Karpas-422 (cell line): ENCODE measurements around the gene CSNK2B. TPM values are rescaled to one million over a fixed set of nuclear protein-coding genes. Genes with fewer than 3 reads are reported as not detected.

ENCODE experiments used
- DNase-seq: peaks from one replicate; pipeline ENCODE4 v3.0.0-alpha.2; 2015
- H2AFZ ChIP-seq: fragments of 200-600 bp; sonication (generic); 2 replicates; pipeline ENCODE4 v1.6.1; 2014; ENCODE audit warnings: antibody characterized with exemption, low read length, mixed read lengths
- H3K27ac ChIP-seq: fragments of 200-600 bp; sonication (generic); 2 replicates; pipeline ENCODE4 v1.5.1; 2014; ENCODE audit warnings: mild to moderate bottlenecking, low read length, moderate library complexity
- H3K27me3 ChIP-seq: fragments of 200-600 bp; sonication (generic); 2 replicates; pipeline ENCODE4 v1.6.1; 2014; ENCODE audit warnings: low read length, mixed read lengths
- H3K36me3 ChIP-seq: fragments of 200-600 bp; sonication (generic); 2 replicates; pipeline ENCODE4 v1.6.1; 2014; ENCODE audit warnings: low read length, mixed read lengths; ENCODE audit not compliant: insufficient read depth
- H3K4me1 ChIP-seq: fragments of 200-600 bp; sonication (generic); 2 replicates; pipeline ENCODE4 v1.6.1; 2014; ENCODE audit warnings: mild to moderate bottlenecking, low read length, mixed read lengths
- H3K4me2 ChIP-seq: fragments of 200-600 bp; sonication (generic); 2 replicates; pipeline ENCODE4 v1.6.1; 2014; ENCODE audit warnings: low read length, low read depth, mild to moderate bottlenecking; ENCODE audit not compliant: poor library complexity, severe bottlenecking
- H3K4me3 ChIP-seq: fragments of 200-600 bp; sonication (generic); 2 replicates; pipeline ENCODE4 v1.5.1; 2014; ENCODE audit warnings: mild to moderate bottlenecking, antibody characterized with exemption, low read length, mixed read lengths
- H3K79me2 ChIP-seq: fragments of 200-600 bp; sonication (generic); 2 replicates; pipeline ENCODE4 v1.6.1; 2014; ENCODE audit warnings: mild to moderate bottlenecking, low read length, mixed read lengths
- H3K9ac ChIP-seq: fragments of 200-600 bp; sonication (generic); 2 replicates; pipeline ENCODE4 v1.6.0; 2014; ENCODE audit warnings: low read length
- H3K9me2 ChIP-seq: fragments of 200-600 bp; sonication (generic), shearing (Covaris generic); replicated peaks from 2 replicates; pipeline ENCODE4 v1.6.0; 2014; ENCODE audit warnings: mild to moderate bottlenecking, low read length, moderate library complexity; ENCODE audit not compliant: insufficient read depth
- H3K9me3 ChIP-seq: fragments of 300-700, 200-600 bp; sonication (generic); 2 replicates; pipeline ENCODE4 v1.6.1; 2014; ENCODE audit warnings: low read length, mixed read lengths
- H4K20me1 ChIP-seq: fragments of 200-600 bp; sonication (generic); 2 replicates; pipeline ENCODE4 v1.6.1; 2014; ENCODE audit warnings: mild to moderate bottlenecking, antibody characterized with exemption, low read length, low read depth; ENCODE audit not compliant: insufficient read depth
- total RNA-seq: library from RNA; depleted of rRNA; stranded (reverse); fragments of >200 nt; shearing (Covaris generic); gene quantifications from 2 replicates; pipeline ENCODE4 v1.2.3, GENCODE V29; 2014; ENCODE audit warnings: low replicate concordance

CSNK2B gene
- total RNA-seq, 1 experiment from 2014 or later: 212 TPM

GRCh38 chr6:31642798-31643570 lies 22.9 kb upstream of the CSNK2B start:
- Histone ChIP-seq H3K27ac (no peak overlapping the region), H3K4me1 (peaks cover 5% of the 10 kb centered on the region), H3K9me2 (no peaks in the 10 kb centered on the region), H3K9ac (no peak overlapping the region), H2AFZ (no peak overlapping the region), H3K79me2 (no peaks in the 10 kb centered on the region), H3K4me2 (no peak overlapping the region), H3K9me3 (no peaks in the 10 kb centered on the region), H3K4me3 (no peak overlapping the region), H3K27me3 (no peaks in the 10 kb centered on the region), H3K36me3 (peaks cover 20% of the 10 kb centered on the region; the same call in 1 of the 2 replicates), H4K20me1 (peaks cover 3% of the 10 kb centered on the region; the same call in 1 of the 2 replicates)
- DNase-seq: no peak

- no peak overlapping the region for H3K4me2 ChIP-seq
- no peak overlapping the region for H3K4me3 ChIP-seq
Measured at GRCh38 chr6:31643818-31644454, 21.9 kb upstream of the CSNK2B start.

GRCh38 chr6:31645325-31645724 lies 20.6 kb upstream of the CSNK2B start:
- no peaks in the 10 kb centered on the region for H3K9me2 ChIP-seq
- no peaks in the 10 kb centered on the region for H3K9me3 ChIP-seq
- H3K4me1 ChIP-seq: no peaks in the 10 kb centered on the region
- DNase-seq: no peak
- no peak overlapping the region for H2AFZ ChIP-seq
- H3K9ac ChIP-seq: no peak overlapping the region
- H3K27me3 ChIP-seq: no peaks in the 10 kb centered on the region
- H4K20me1 ChIP-seq: no peaks in the 10 kb centered on the region
- no peak overlapping the region for H3K27ac ChIP-seq
- H3K4me3 ChIP-seq: no peak overlapping the region
- H3K79me2 ChIP-seq: peaks cover 12% of the 10 kb centered on the region
- peaks cover 21% of the 10 kb centered on the region; the same call in 1 of the 2 replicates for H3K36me3 ChIP-seq
- H3K4me2 ChIP-seq: no peak overlapping the region

More at GRCh38 chr6:31643818-31644454, 21.9 kb upstream of the CSNK2B start:
- peaks cover under 1% of the 10 kb centered on the region for H3K79me2 ChIP-seq
- no peak overlapping the region for H3K9ac ChIP-seq
- no peaks in the 10 kb centered on the region for H3K4me1 ChIP-seq
- H3K27me3 ChIP-seq: no peaks in the 10 kb centered on the region
- H3K9me2 ChIP-seq: no peaks in the 10 kb centered on the region
- peaks cover 21% of the 10 kb centered on the region; the same call in 1 of the 2 replicates for H3K36me3 ChIP-seq
- H2AFZ ChIP-seq: no peak overlapping the region
- H3K9me3 ChIP-seq: no peaks in the 10 kb centered on the region
- DNase-seq: no peak
- no peaks in the 10 kb centered on the region for H4K20me1 ChIP-seq
- no peak overlapping the region for H3K27ac ChIP-seq

- no peaks in the 10 kb centered on the region for H3K9me3 ChIP-seq
- peaks cover 13% of the 10 kb centered on the region; the same call in 1 of the 2 replicates for H3K36me3 ChIP-seq
- H3K4me1 ChIP-seq: peaks cover 18% of the 10 kb centered on the region
- H3K9me2 ChIP-seq: no peaks in the 10 kb centered on the region
- DNase-seq: peak; percentile 81
- peak overlapping the region; percentile 84 for H3K4me3 ChIP-seq
- H2AFZ ChIP-seq: peak overlapping the region; percentile 25; the same call in 1 of the 2 replicates
- peak overlapping the region; percentile 89 for H3K9ac ChIP-seq
- H3K4me2 ChIP-seq: peak overlapping the region; percentile 99
- H3K27me3 ChIP-seq: no peaks in the 10 kb centered on the region
- peak overlapping the region; percentile 89 for H3K27ac ChIP-seq
- no peaks in the 10 kb centered on the region for H4K20me1 ChIP-seq
- peaks cover 43% of the 10 kb centered on the region for H3K79me2 ChIP-seq
Measured at GRCh38 chr6:31651602-31652191, 14.2 kb upstream of the CSNK2B start.

GRCh38 chr6:31652925-31653724 lies 12.8 kb upstream of the CSNK2B start:
- peaks cover 11% of the 10 kb centered on the region; the same call in 1 of the 2 replicates for H3K36me3 ChIP-seq
- H3K79me2 ChIP-seq: peaks cover 54% of the 10 kb centered on the region
- peaks cover 22% of the 10 kb centered on the region for H3K4me1 ChIP-seq
- DNase-seq: peak; percentile 97
- H3K9me2 ChIP-seq: no peaks in the 10 kb centered on the region
- H4K20me1 ChIP-seq: no peaks in the 10 kb centered on the region
- H3K27ac ChIP-seq: peak overlapping the region; percentile 89
- H3K4me3 ChIP-seq: peak overlapping the region; percentile 84
- no peaks in the 10 kb centered on the region for H3K27me3 ChIP-seq
- no peak overlapping the region for H2AFZ ChIP-seq
- no peaks in the 10 kb centered on the region for H3K9me3 ChIP-seq
- H3K4me2 ChIP-seq: peak overlapping the region; percentile 99
- H3K9ac ChIP-seq: peak overlapping the region; percentile 89

- Histone ChIP-seq H3K27ac (no peak overlapping the region), H3K9ac (no peak overlapping the region), H3K27me3 (no peaks in the 10 kb centered on the region), H4K20me1 (no peaks in the 10 kb centered on the region), H2AFZ (no peak overlapping the region), H3K4me2 (no peak overlapping the region), H3K4me3 (no peak overlapping the region), H3K9me3 (no peaks in the 10 kb centered on the region), H3K4me1 (peaks cover 38% of the 10 kb centered on the region), H3K79me2 (peaks cover 63% of the 10 kb centered on the region), H3K36me3 (no peaks in the 10 kb centered on the region; the same call in 1 of the 2 replicates), H3K9me2 (no peaks in the 10 kb centered on the region)
- DNase-seq: no peak
Measured at GRCh38 chr6:31654574-31655348, 11.1 kb upstream of the CSNK2B start.

GRCh38 chr6:31655349-31656237 lies 10.3 kb upstream of the CSNK2B start, which contains the start of gene APOM:
Gene APOM (plus strand): TSS chr6:31655894. CDS start chr6:31655967, 73 bp downstream.
- Histone ChIP-seq H3K36me3 (no peaks in the 10 kb centered on the region), H3K9me2 (no peaks in the 10 kb centered on the region), H3K27me3 (no peaks in the 10 kb centered on the region), H3K4me1 (peaks cover 37% of the 10 kb centered on the region), H4K20me1 (no peaks in the 10 kb centered on the region), H3K4me2 (no peak within 1 kb of the TSS), H2AFZ (no peak within 1 kb of the TSS), H3K27ac (no peak within 1 kb of the TSS), H3K4me3 (no peak within 1 kb of the TSS), H3K79me2 (peaks cover 62% of the 10 kb centered on the region), H3K9me3 (no peaks in the 10 kb centered on the region), H3K9ac (no peak within 1 kb of the TSS)
- no peak for DNase-seq
